CD4-positive, CD25-positive, alpha-beta regulatory T cell (primary cell): ENCODE measurements around the gene SV2C. TPM values are rescaled to one million over a fixed set of nuclear protein-coding genes. Genes with fewer than 3 reads are reported as not detected.
"Not testable (repeated sequence)": the region's sequence is repeated elsewhere in the genome, so short reads cannot be mapped to it uniquely, and the experiment has no call there.

ENCODE experiments used
- ATAC-seq, 2 donors: fragments of 150-1000 bp; cut with Tn5 transposase; one replicate each; pipeline ENCODE4 v1.10.0; 2021; ENCODE audit warnings: low read depth in 2 of 2, moderate number of reproducible peaks in 2 of 2, moderate library complexity in 1 of 2
- DNase-seq, 3 donors: peaks; one replicate each; pipeline versions ENCODE4 v3.0.0 to v3.0.0-alpha.2; 2012 to 2022; ENCODE audit warnings: mixed read lengths in 1 of 3
- H3K27ac ChIP-seq: one replicate; pipeline ENCODE4 v1.7.0; 2013; ENCODE audit warnings: mild to moderate bottlenecking, low read length; ENCODE audit not compliant: insufficient read depth, poor library complexity, severe bottlenecking
- H3K27me3 ChIP-seq: one replicate; pipeline ENCODE4 v1.7.0; 2013; ENCODE audit warnings: low read length; ENCODE audit not compliant: control insufficient read depth, insufficient read depth
- H3K36me3 ChIP-seq: one replicate; pipeline ENCODE4 v1.7.0; 2013; ENCODE audit warnings: mild to moderate bottlenecking, low read length, moderate library complexity; ENCODE audit not compliant: control insufficient read depth, insufficient read depth
- H3K4me1 ChIP-seq: 2 replicates; pipeline ENCODE4 v1.7.0; 2013; ENCODE audit warnings: mild to moderate bottlenecking, low read length; ENCODE audit not compliant: insufficient read depth, control insufficient read depth, poor library complexity, severe bottlenecking
- H3K4me3 ChIP-seq: one replicate; pipeline ENCODE4 v1.7.0; 2013; ENCODE audit warnings: low read depth, mild to moderate bottlenecking, low read length, moderate library complexity
- H3K9me3 ChIP-seq, 2 experiments: 1 replicate in 1 of 2; 2 replicates in 1 of 2; pipeline ENCODE4 v1.7.0; 2013; ENCODE audit warnings: low read length in 2 of 2, mild to moderate bottlenecking in 1 of 2, moderate library complexity in 1 of 2; ENCODE audit not compliant: control insufficient read depth in 2 of 2
- H3K27ac Mint-ChIP-seq, 3 donors: one replicate each; pipeline ENCODE4 v1.8.0; 2020 to 2022; ENCODE audit warnings: mild to moderate bottlenecking in 3 of 3, mixed read lengths in 3 of 3, moderate library complexity in 2 of 3
- H3K27me3 Mint-ChIP-seq: one replicate; pipeline ENCODE4 v1.8.0; 2022; ENCODE audit warnings: mild to moderate bottlenecking, mixed read lengths
- H3K36me3 Mint-ChIP-seq: one replicate; pipeline ENCODE4 v1.8.0; 2020; ENCODE audit warnings: mixed read lengths
- H3K4me1 Mint-ChIP-seq, 4 donors: one replicate each; pipeline ENCODE4 v1.8.0; 2020 to 2022; ENCODE audit warnings: mixed read lengths in 4 of 4, mild to moderate bottlenecking in 1 of 4
- H3K4me3 Mint-ChIP-seq, 4 donors: one replicate each; pipeline ENCODE4 v1.8.0; 2020 to 2022; ENCODE audit warnings: mild to moderate bottlenecking in 4 of 4, mixed read lengths in 4 of 4, moderate library complexity in 3 of 4
- H3K9me3 Mint-ChIP-seq, 7 donors: one replicate each; pipeline ENCODE4 v1.8.0; 2020 to 2022; ENCODE audit warnings: mixed read lengths in 7 of 7, mild to moderate bottlenecking in 3 of 7, moderate library complexity in 2 of 7
- polyA plus RNA-seq, 4 donors: library from polyadenylated mRNA; unstranded; fragments of 300-500 nt; fragmentation: Illumina TruSeq; gene quantifications; one replicate each; pipeline ENCODE4 v1.2.3, GENCODE V29; 2021
- total RNA-seq: library from RNA; stranded (reverse); gene quantifications from one replicate; pipeline ENCODE4 v1.2.3, GENCODE V29; 2022

The SV2C gene
- total and polyA plus RNA-seq, 5 donors from 2014 or later: 0.05 to 0.12 TPM; not detected in 3

DNA sequence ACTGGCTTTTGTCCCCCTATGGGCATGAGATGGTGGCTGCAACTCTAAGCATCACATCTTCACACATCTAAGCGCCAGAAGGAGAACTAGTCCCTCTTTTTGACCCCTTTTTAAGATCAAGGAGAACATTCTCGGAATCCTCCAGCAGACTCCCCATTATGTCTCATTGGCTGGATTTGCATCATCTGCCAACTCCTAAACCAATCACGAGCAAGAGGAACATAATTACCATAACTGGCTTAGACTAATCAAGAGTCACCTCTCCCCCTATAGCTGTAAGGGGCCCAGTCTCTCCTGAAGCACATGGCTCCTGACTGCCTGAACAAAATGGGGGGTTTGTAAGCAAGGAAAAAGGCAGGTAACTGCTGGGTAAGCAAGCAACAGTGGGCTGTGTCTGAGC, 251.4 kb downstream of the SV2C start:
- Histone ChIP-seq H3K27ac (no peak overlapping the region), H3K4me1 (peaks cover 41% of the 10 kb centered on the region)

DNA sequence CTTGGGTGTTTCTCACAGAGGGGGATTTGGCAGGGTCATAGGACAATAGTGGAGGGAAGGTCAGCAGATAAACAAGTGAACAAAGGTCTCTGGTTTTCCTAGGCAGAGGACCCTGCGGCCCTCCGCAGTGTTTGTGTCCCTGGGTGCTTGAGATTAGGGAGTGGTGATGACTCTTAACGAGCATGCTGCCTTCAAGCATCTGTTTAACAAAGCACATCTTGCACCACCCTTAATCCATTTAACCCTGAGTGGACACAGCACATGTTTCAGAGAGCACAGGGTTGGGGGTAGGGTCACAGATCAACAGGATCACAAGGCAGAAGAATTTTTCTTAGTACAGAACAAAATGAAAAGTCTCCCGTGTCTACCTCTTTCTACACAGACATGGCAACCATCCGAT, 252.3 kb downstream of the SV2C start:
- not testable (repeated sequence) for H3K9me3 Mint-ChIP-seq, H3K27me3 ChIP-seq, H3K27me3 Mint-ChIP-seq, DNase-seq, H3K9me3 ChIP-seq, H3K36me3 Mint-ChIP-seq, H3K4me3 ChIP-seq, H3K27ac ChIP-seq, ATAC-seq, H3K36me3 ChIP-seq, H3K4me3 Mint-ChIP-seq
- peaks cover 26 to 55% (median 41%) of the 10 kb centered on the region in 4 donors for H3K4me1 Mint-ChIP-seq
- H3K4me1 ChIP-seq: peaks cover 34% of the 10 kb centered on the region
- peak overlapping the region in 1 of 3 donors; percentile 11 for H3K27ac Mint-ChIP-seq

More for the DNA sequence above, 251.4 kb downstream of the SV2C start:
- Mint-ChIP-seq H3K4me1 (peaks cover 26 to 58% (median 44%) of the 10 kb centered on the region in 4 donors), H3K36me3 (no peaks in the 10 kb centered on the region), H3K9me3 (peaks cover 0 to 1% (median 0%) of the 10 kb centered on the region in 7 donors), H3K27me3 (no peaks in the 10 kb centered on the region), H3K27ac (peak overlapping the region in 1 of 3 donors; percentile 11), H3K4me3 (no peak overlapping the region)
- no peaks in the 10 kb centered on the region for H3K36me3 ChIP-seq
- DNase-seq (no peak), ATAC-seq (no peak)
- H3K27me3 ChIP-seq: no peaks in the 10 kb centered on the region
- H3K9me3 ChIP-seq: no peaks in the 10 kb centered on the region
- no peak overlapping the region for H3K4me3 ChIP-seq

DNA sequence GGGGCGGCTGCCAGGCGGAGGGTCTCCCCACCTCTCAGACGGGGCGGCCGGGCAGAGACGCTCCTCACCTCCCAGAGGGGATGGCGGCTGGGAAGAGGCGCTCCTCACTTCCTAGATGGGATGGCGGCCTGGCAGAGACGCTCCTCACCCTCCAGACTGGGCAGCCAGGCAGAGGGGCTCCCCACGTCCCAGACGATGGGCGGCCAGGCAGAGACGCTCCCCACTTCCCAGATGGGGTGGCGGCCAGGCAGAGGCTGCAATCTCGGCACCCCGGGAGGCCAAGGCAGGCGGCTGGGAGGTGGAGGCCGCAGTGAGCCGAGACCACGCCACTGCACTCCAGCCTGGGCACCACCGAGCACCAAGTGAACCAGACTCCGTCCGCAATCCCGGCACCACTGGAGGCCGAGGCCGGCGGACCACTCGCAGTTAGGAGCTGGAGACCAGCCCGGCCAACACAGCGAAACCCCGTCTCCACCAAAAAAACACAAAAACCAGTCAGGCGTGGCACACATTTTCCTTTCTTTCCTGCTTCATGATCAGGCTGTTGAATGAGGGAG, 253.1 kb downstream of the SV2C start:
- H3K4me1 ChIP-seq: peaks cover 27% of the 10 kb centered on the region
- Mint-ChIP-seq H3K27ac (peak overlapping the region in 2 of 3 donors; percentile 59 to 75), H3K4me1 (peaks cover 21 to 48% (median 35%) of the 10 kb centered on the region in 4 donors)
- not testable (repeated sequence) for ATAC-seq, DNase-seq, H3K36me3 Mint-ChIP-seq, H3K36me3 ChIP-seq, H3K4me3 ChIP-seq, H3K9me3 ChIP-seq, H3K4me3 Mint-ChIP-seq, H3K27ac ChIP-seq, H3K27me3 Mint-ChIP-seq, H3K27me3 ChIP-seq, H3K9me3 Mint-ChIP-seq

DNA sequence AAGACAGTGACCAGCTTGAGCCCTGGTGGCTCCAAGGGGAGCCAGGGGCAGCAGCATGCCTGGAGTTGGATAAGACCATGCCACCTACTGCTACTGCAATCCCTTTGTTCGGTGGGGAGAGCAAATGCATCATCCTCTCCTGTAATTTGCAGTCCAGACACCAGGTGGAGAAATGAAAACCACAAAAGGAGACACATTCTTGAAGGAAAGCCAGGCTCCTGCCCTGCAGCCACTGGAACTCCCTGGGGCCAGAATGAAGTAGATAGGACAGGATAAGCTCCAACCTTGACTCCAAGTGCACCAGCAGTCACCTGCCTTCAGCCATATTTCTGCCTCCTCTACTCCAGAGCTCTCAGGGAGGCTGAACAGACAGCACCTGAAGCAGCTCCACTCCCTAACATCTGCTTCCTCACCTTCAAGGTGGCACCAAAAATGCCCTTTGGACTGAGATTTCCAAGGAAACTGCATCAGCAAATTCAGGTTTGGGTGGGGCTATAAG, 254.8 kb downstream of the SV2C start:
- Mint-ChIP-seq H3K27me3 (no peaks in the 10 kb centered on the region), H3K4me3 (peak overlapping the region in 2 of 4 donors; percentile 7 to 9), H3K4me1 (peaks cover 14 to 41% (median 31%) of the 10 kb centered on the region in 4 donors), H3K36me3 (no peaks in the 10 kb centered on the region), H3K9me3 (no peaks in the 10 kb centered on the region), H3K27ac (peak overlapping the region in 2 of 3 donors; percentile 75 to 82)
- Histone ChIP-seq H3K4me3 (no peak overlapping the region), H3K36me3 (no peaks in the 10 kb centered on the region), H3K9me3 (no peaks in the 10 kb centered on the region), H3K27me3 (no peaks in the 10 kb centered on the region), H3K4me1 (peaks cover 21% of the 10 kb centered on the region), H3K27ac (no peak overlapping the region)
- peak; percentile 28 to 77 (median 59) for DNase-seq
- peak; percentile 65 to 70 for ATAC-seq

DNA sequence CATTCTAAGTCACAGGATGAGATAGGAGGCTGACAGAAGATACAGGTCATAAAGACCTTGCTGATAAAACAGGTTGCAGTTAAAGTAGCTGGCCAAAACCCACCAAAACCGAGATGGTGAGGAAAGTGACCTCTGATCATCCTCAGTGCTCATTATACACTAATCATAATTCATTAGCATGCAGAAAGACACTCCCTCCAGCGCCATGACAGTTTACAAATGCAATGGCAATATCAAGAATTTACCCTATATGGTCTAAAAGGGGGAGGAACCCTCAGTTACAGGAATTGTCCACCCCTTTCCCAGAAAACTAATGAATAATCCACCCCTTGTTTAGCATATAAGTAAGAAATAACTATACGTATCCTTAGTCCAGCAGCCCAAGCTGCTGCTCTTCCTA, 256.7 kb downstream of the SV2C start:
- H3K27ac Mint-ChIP-seq: peak overlapping the region in 1 of 3 donors; percentile 65
- H3K27me3 Mint-ChIP-seq: no peaks in the 10 kb centered on the region
- ATAC-seq (no peak), DNase-seq (no peak)
- H3K4me3 ChIP-seq: no peak overlapping the region
- no peaks in the 10 kb centered on the region for H3K9me3 Mint-ChIP-seq
- no peak overlapping the region for H3K27ac ChIP-seq
- H3K36me3 Mint-ChIP-seq: no peaks in the 10 kb centered on the region
- no peaks in the 10 kb centered on the region for H3K36me3 ChIP-seq
- no peaks in the 10 kb centered on the region for H3K27me3 ChIP-seq
- no peak overlapping the region for H3K4me3 Mint-ChIP-seq
- peaks cover 7 to 33% (median 27%) of the 10 kb centered on the region in 4 donors for H3K4me1 Mint-ChIP-seq
- no peaks in the 10 kb centered on the region for H3K9me3 ChIP-seq
- H3K4me1 ChIP-seq: peaks cover 20% of the 10 kb centered on the region

DNA sequence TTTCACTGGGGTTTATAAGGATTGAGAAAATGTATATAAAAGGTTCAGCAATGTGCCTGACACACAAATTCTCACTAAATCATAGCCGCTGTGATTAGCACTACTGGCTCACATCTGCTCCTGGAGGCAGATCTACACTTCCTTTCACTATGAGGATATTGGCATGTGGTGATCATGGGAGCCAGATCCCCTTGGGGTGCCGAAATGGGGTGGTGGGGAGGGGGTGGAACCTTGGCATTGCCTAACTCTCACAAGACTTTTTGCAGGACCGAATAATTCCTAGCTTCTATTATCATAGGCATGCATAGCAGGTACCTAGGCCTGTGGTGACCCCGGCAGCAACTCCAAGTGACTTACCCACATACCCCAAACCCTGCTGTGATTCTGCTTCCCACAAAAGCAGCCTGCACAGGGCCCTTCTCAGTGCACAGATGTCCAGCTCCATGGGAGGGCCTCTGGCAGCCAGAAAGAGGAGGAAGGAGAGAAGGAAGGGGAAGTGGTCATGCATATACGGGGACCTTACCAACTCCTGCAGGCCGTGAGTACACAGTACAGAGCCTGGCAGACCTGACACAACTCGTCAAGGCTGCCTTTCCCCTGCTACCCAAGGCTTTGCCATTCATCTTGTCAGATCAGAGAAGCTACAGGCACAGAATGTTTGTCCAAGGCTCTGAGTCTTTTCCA, 258.6 kb downstream of the SV2C start:
- H3K9me3 ChIP-seq: no peaks in the 10 kb centered on the region
- H3K27ac ChIP-seq: no peak overlapping the region
- H3K27me3 ChIP-seq: no peaks in the 10 kb centered on the region
- Mint-ChIP-seq H3K4me1 (peaks cover 7 to 33% (median 24%) of the 10 kb centered on the region in 4 donors), H3K4me3 (no peak overlapping the region), H3K27ac (peak overlapping the region; percentile 47 to 76 (median 72)), H3K9me3 (no peaks in the 10 kb centered on the region), H3K27me3 (no peaks in the 10 kb centered on the region), H3K36me3 (no peaks in the 10 kb centered on the region)
- H3K36me3 ChIP-seq: no peaks in the 10 kb centered on the region
- no peak overlapping the region for H3K4me3 ChIP-seq
- peaks cover 20% of the 10 kb centered on the region for H3K4me1 ChIP-seq
- no peak for DNase-seq
- no peak for ATAC-seq

DNA sequence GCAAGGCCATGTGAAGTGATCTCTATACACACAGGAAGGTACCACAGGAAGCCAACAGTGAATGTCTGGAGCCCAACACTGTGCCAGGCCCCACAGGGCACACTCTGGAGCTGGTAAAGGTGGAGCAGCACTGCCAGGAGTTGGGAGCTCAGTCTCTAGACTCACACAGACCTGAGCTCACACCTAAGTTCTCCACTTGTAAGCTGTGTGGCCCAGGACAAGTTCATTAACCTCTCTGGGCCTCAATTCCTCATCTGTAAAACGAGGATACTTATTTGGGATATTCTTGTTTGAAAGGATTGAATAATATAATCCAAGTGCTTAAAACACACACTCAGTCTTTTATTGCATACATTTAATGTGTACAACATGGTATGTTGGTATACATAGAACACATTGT, 259.3 kb downstream of the SV2C start:
- Mint-ChIP-seq H3K9me3 (no peaks in the 10 kb centered on the region), H3K4me3 (no peak overlapping the region), H3K36me3 (no peaks in the 10 kb centered on the region), H3K27ac (peak overlapping the region in 1 of 3 donors; percentile 47), H3K27me3 (no peaks in the 10 kb centered on the region), H3K4me1 (peaks cover 7 to 29% (median 20%) of the 10 kb centered on the region in 4 donors)
- Histone ChIP-seq H3K36me3 (no peaks in the 10 kb centered on the region), H3K27ac (no peak overlapping the region), H3K9me3 (no peaks in the 10 kb centered on the region), H3K4me3 (no peak overlapping the region), H3K4me1 (peaks cover 18% of the 10 kb centered on the region), H3K27me3 (no peaks in the 10 kb centered on the region)
- ATAC-seq (no peak), DNase-seq (no peak)
